GM12878 (cell line): ENCODE results near the gene LRP5. TPM values are rescaled to one million over a fixed set of nuclear protein-coding genes. Genes with fewer than 3 reads are reported as not detected.

Source experiments
- ATAC-seq: fragments of 200-7000 bp; cut with Tn5 transposase; 3 replicates; pipeline ENCODE4 v1.9.1; 2020; ENCODE audit warnings: mild to moderate bottlenecking, moderate library complexity
- BruUV-seq: library from RNA; stranded (reverse); fragments of 400-500 nt; replicated peaks from 2 replicates; lab custom pipeline; 2021; lab: Mats Ljungman, UMichigan
- CTCF ChIA-PET: fragments of 300-600 bp; sonication (Branson Sonifier 250); formaldehyde crosslinking; extraction: SDS; loops from one replicate; lab custom pipeline; 2021; ENCODE audit warnings: inconsistent platforms; lab: Yijun Ruan, JAX
- POLR2A ChIA-PET: fragments of 350-600 bp; formaldehyde crosslinking; extraction: SDS; loops from one replicate; lab custom pipeline; 2021; ENCODE audit warnings: inconsistent platforms; lab: Charles Lee
- RAD21 ChIA-PET: fragments of 300-600 bp; sonication (Branson Sonifier 250); formaldehyde crosslinking; loops from one replicate; lab custom pipeline; 2023; ENCODE audit warnings: antibody characterized with exemption; ENCODE audit not compliant: unreplicated experiment; lab: Charles Lee
- SMC1A ChIA-PET: fragments of 300-600 bp; sonication (Branson Sonifier 250); formaldehyde crosslinking; loops from one replicate; lab custom pipeline; 2023; ENCODE audit not compliant: unreplicated experiment, uncharacterized antibody; lab: Charles Lee
- DNase-seq: peaks from one replicate; pipeline ENCODE4 v3.0.0-alpha.2; 2011; ENCODE audit warnings: low read depth, low spot score
- FAIRE-seq: peaks from 3 replicates; lab custom pipeline; 2011; peaks lifted over from hg19 to GRCh38; lab: Jason Lieb, UNC
- H2AFZ ChIP-seq: 2 replicates; pipeline ENCODE4 v1.6.0; 2011; ENCODE audit warnings: low read depth, low read length, control low read depth; ENCODE audit not compliant: control insufficient read depth
- H3K27ac ChIP-seq: 2 replicates; pipeline ENCODE4 v1.5.1; 2011; ENCODE audit warnings: control low read depth; ENCODE audit not compliant: control insufficient read depth, insufficient read depth
- H3K27me3 ChIP-seq, 2 experiments: replicated peaks in 1 of 2; 2 replicates each; pipeline versions ENCODE4 v1.6.0 to v1.6.1; 2011; ENCODE audit warnings: low read length in 1 of 2; ENCODE audit not compliant: control insufficient read depth in 2 of 2, insufficient read depth in 2 of 2
- H3K36me3 ChIP-seq, 2 experiments: 2 replicates each; pipeline ENCODE4 v1.5.1; 2011; ENCODE audit warnings: low read length in 1 of 2; ENCODE audit not compliant: control insufficient read depth in 2 of 2, insufficient read depth in 2 of 2
- H3K4me1 ChIP-seq: 2 replicates; pipeline ENCODE4 v1.6.1; 2011; ENCODE audit warnings: mild to moderate bottlenecking, low read length, moderate library complexity, mixed read lengths; ENCODE audit not compliant: control insufficient read depth, insufficient read depth
- H3K4me2 ChIP-seq: 2 replicates; pipeline ENCODE4 v1.6.0; 2011; ENCODE audit warnings: control low read depth; ENCODE audit not compliant: control insufficient read depth, insufficient read depth
- H3K4me3 ChIP-seq: fragments of 200-600 bp; sonication (generic); 2 replicates; pipeline ENCODE4 v1.5.1; 2016
- H3K79me2 ChIP-seq: 2 replicates; pipeline ENCODE4 v1.6.0; 2011; ENCODE audit warnings: low read length; ENCODE audit not compliant: control insufficient read depth, insufficient read depth
- H3K9ac ChIP-seq: 2 replicates; pipeline ENCODE4 v1.8.0; 2011; ENCODE audit warnings: low read length, control low read depth, mixed read lengths; ENCODE audit not compliant: control insufficient read depth, insufficient read depth
- H3K9me3 ChIP-seq: replicated peaks from 3 replicates; pipeline ENCODE4 v1.5.1; 2011; ENCODE audit warnings: mild to moderate bottlenecking, low read length; ENCODE audit not compliant: control insufficient read depth, insufficient read depth
- H4K20me1 ChIP-seq: 2 replicates; pipeline ENCODE4 v1.6.0; 2011; ENCODE audit not compliant: control insufficient read depth, insufficient read depth
- BCLAF1 ChIP-seq: fragments of 450-650 bp; IDR thresholded peaks from 2 replicates; pipeline ENCODE4 v1.6.1; 2017; ENCODE audit warnings: antibody characterized with exemption, mild to moderate bottlenecking, moderate library complexity
- RUNX3 ChIP-seq: IDR thresholded peaks from 2 replicates; pipeline ENCODE4 v1.6.1; 2012; ENCODE audit warnings: low read length, inconsistent platforms
- WGBS: methylation state at CpG from one replicate; pipeline ENCODE4 v1.1.6; 2016; ENCODE audit warnings: low lambda C conversion rate; ENCODE audit not compliant: insufficient replicate concordance, insufficient coverage; ENCODE audit errors: missing lambda C conversion rate; 5-methylcytosine and 5-hydroxymethylcytosine counted together
- in situ Hi-C: fragments of 300-500 bp; cut with MboI; formaldehyde crosslinking; loops from 9 replicates; pipeline ENCODE4 v1.14.3; 2018; ENCODE audit warnings: mixed read lengths
- intact Hi-C: fragments of 100-400 bp; cut with micrococcal nuclease; formaldehyde crosslinking; loops from one replicate; pipeline ENCODE4 v1.14.2; 2022; ENCODE audit not compliant: unreplicated experiment
- polyA plus RNA-seq, 11 experiments: library from polyadenylated mRNA; depleted of rRNA in 4 of 11; unstranded in 6 of 11; stranded (reverse) in 5 of 11; fragments of >200 nt; fragmentation: Nextera tagmentation in 4 of 11; fragmentation: Illumina TruSeq in 1 of 11; extraction: Ambion mirVana in 4 of 11; extraction: Trizol in 1 of 11; gene quantifications; 1 replicate in 1 of 11; 2 replicates in 10 of 11; pipeline versions ENCODE4 v1.2.1 to v1.2.3, GENCODE V29; 2011 to 2016; ENCODE audit warnings: inconsistent platforms in 2 of 11, missing spikeins in 2 of 11, low read depth in 1 of 11
- total RNA-seq, 4 experiments: library from RNA; depleted of rRNA in 3 of 4; stranded (reverse); fragments of >200 nt in 3 of 4; fragmentation: Illumina TruSeq in 1 of 4; extraction: Trizol in 1 of 4; gene quantifications; 2 replicates each; pipeline versions ENCODE4 v1.2.1 to v1.2.3, GENCODE V29; 2013 to 2021

LRP5 gene
- total and polyA plus RNA-seq, 10 of the 15 experiments (the other 5 are each of a cell fraction or from before 2014, with no cell fraction given) = 0.37 to 34.0 (median 6.6) TPM

GRCh38 chr11:68328374-68329091 lies 16.1 kb downstream of the LRP5 start:
- BruUV-seq = no TSS peak
- no peak overlapping the region for H3K9ac ChIP-seq
- FAIRE-seq (peak; percentile 68), ATAC-seq (no peak), DNase-seq (no peak)
- RAD21 ChIA-PET = no interaction called here
- SMC1A ChIA-PET = no interaction called here
- no peak overlapping the region for H3K4me2 ChIP-seq
- WGBS = 52% methylated on average over 25 of the region's 25 CpGs
- POLR2A ChIA-PET = interaction anchor here (0.5 kb wide), 1 partner anchor 65 kb away, joined by 4 read pairs; no protein-coding TSS in a partner anchor
- no peak overlapping the region for H2AFZ ChIP-seq
- H4K20me1 ChIP-seq = peaks cover 2% of the 10 kb centered on the region; the same call in 1 of the 2 replicates
- H3K4me1 ChIP-seq = peaks cover 8% of the 10 kb centered on the region
- H3K79me2 ChIP-seq = peaks cover 6% of the 10 kb centered on the region
- no peaks in the 10 kb centered on the region for H3K27me3 ChIP-seq
- CTCF ChIA-PET = interaction anchor here (0.9 kb wide), 1 partner anchor 11 kb away, joined by 3 read pairs; no protein-coding TSS in a partner anchor
- intact Hi-C loops (no loop called here), in situ Hi-C loops (no loop called here)
- no peaks in the 10 kb centered on the region for H3K9me3 ChIP-seq
- H3K4me3 ChIP-seq = no peak overlapping the region
- H3K27ac ChIP-seq = no peak overlapping the region
- H3K36me3 ChIP-seq = peaks cover 0 to 1% of the 10 kb centered on the region in 2 experiments; a peak in 2 of 4 replicates
- TF ChIP-seq BCLAF1 (no peak), RUNX3 (peak; percentile 49; the same call in 1 of the 2 replicates)
